Neural crest cell (in vitro differentiated cells): ENCODE data around the gene CCDC177. TPM values are rescaled to one million over a fixed set of nuclear protein-coding genes. Genes with fewer than 3 reads are reported as not detected.

Source experiments
- DNase-seq: peaks from one replicate; pipeline ENCODE4 v3.0.0; 2021; ENCODE audit warnings: low read depth, mixed read lengths, low spot score
- H3K27ac Mint-ChIP-seq: one replicate; pipeline ENCODE4 v1.8.0; 2021; ENCODE audit warnings: mild to moderate bottlenecking, mixed read lengths; ENCODE audit not compliant: unreplicated experiment
- H3K27me3 Mint-ChIP-seq: 2 replicates; pipeline ENCODE4 v1.8.0; 2021; ENCODE audit warnings: low read depth, mild to moderate bottlenecking, mixed read lengths
- H3K36me3 Mint-ChIP-seq: 2 replicates; pipeline ENCODE4 v1.8.0; 2021; ENCODE audit warnings: low read depth, mild to moderate bottlenecking, mixed read lengths
- H3K4me1 Mint-ChIP-seq: 2 replicates; pipeline ENCODE4 v1.8.0; 2021; ENCODE audit warnings: mixed read lengths
- H3K4me3 Mint-ChIP-seq: one replicate; pipeline ENCODE4 v1.8.0; 2021; ENCODE audit warnings: mild to moderate bottlenecking, mixed read lengths
- H3K9me3 Mint-ChIP-seq: 2 replicates; pipeline ENCODE4 v1.8.0; 2021; ENCODE audit warnings: mixed read lengths
- CTCF ChIP-seq: fragments of 200-600 bp; sonication (generic); conservative IDR thresholded peaks from 2 replicates; pipeline ENCODE4 v1.5.0; 2021; ENCODE audit warnings: antibody characterized with exemption, mild to moderate bottlenecking
- total RNA-seq: library from RNA; stranded (reverse); gene quantifications from 2 replicates; pipeline ENCODE4 v1.2.1, GENCODE V29; 2021

The CCDC177 gene
- total RNA-seq, 1 donor from 2014 or later = 7.7 TPM

GRCh38 chr14:69561893-69562292 is 12.8 kb downstream of the CCDC177 start:
- Mint-ChIP-seq H3K4me3 (no peak overlapping the region), H3K27me3 (peaks cover 23% of the 10 kb centered on the region), H3K36me3 (no peaks in the 10 kb centered on the region), H3K9me3 (no peaks in the 10 kb centered on the region), H3K4me1 (peaks cover 29% of the 10 kb centered on the region), H3K27ac (no peak overlapping the region)
- no peak for DNase-seq
- no peak for TF ChIP-seq CTCF

DNA sequence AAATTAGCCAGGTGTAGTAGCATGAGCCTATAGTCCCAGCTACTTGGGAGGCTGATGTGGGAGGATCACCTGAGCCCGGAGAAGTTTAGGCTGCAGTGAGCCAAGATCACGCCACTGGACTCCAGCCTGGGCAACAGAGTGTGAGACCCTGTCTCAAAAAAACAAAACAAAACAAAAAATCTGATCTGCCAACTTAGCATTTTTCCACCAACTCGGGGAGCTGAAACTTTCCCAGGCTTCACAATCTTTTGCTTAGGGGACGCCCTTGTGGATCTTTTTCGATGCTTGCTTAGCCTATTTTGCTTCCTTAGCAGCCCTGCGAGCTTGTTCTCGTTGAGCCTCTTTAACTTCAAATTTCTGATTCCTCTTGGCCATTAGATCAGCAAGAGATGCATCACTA is 13.8 kb downstream of the CCDC177 start:
- no peaks in the 10 kb centered on the region for H3K36me3 Mint-ChIP-seq
- H3K27ac Mint-ChIP-seq = no peak overlapping the region
- H3K9me3 Mint-ChIP-seq = no peaks in the 10 kb centered on the region
- DNase-seq = no peak
- TF ChIP-seq CTCF = no peak
- H3K27me3 Mint-ChIP-seq = peaks cover 13% of the 10 kb centered on the region
- peaks cover 29% of the 10 kb centered on the region for H3K4me1 Mint-ChIP-seq
- no peak overlapping the region for H3K4me3 Mint-ChIP-seq

- DNase-seq = peak; percentile 52
- H3K36me3 Mint-ChIP-seq = no peaks in the 10 kb centered on the region
- H3K4me1 Mint-ChIP-seq = peaks cover 29% of the 10 kb centered on the region
- peaks cover 5% of the 10 kb centered on the region for H3K27me3 Mint-ChIP-seq
- TF ChIP-seq CTCF = no peak
- peak overlapping the region; percentile 59 for H3K4me3 Mint-ChIP-seq
- H3K9me3 Mint-ChIP-seq = no peaks in the 10 kb centered on the region
- peak overlapping the region; percentile 93 for H3K27ac Mint-ChIP-seq
Measured at GRCh38 chr14:69559581-69560011, 15.1 kb downstream of the CCDC177 start.

GRCh38 chr14:69558774-69559173 is 15.9 kb downstream of the CCDC177 start:
- no peak overlapping the region for H3K4me3 Mint-ChIP-seq
- H3K4me1 Mint-ChIP-seq = peaks cover 29% of the 10 kb centered on the region
- H3K27me3 Mint-ChIP-seq = peaks cover 4% of the 10 kb centered on the region
- no peak for TF ChIP-seq CTCF
- DNase-seq = no peak
- H3K9me3 Mint-ChIP-seq = no peaks in the 10 kb centered on the region
- H3K36me3 Mint-ChIP-seq = no peaks in the 10 kb centered on the region
- H3K27ac Mint-ChIP-seq = no peak overlapping the region

DNA sequence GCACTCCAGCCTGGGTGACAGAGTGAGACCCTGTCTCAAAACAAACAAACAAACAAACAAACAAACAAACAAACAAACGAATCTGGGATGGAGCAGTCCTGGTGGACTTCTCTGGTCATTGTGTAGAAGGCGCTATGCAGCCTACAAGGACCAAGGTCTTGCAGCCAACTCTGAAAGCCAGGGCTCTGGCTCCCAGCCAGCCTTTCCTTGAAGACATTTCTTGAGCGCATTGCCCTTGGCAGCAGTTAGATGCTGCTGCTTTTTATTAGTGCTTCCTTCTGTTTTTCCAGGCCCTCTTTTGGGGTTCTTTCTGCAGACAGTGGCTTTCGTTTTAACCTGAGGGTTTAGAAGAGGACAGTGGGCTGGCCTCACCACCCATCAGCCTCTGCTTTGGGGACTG is 20.2 kb downstream of the CCDC177 start:
- no peaks in the 10 kb centered on the region for H3K36me3 Mint-ChIP-seq
- peaks cover 3% of the 10 kb centered on the region for H3K9me3 Mint-ChIP-seq
- TF ChIP-seq CTCF = no peak
- no peak overlapping the region for H3K4me3 Mint-ChIP-seq
- peaks cover 20% of the 10 kb centered on the region for H3K4me1 Mint-ChIP-seq
- no peak for DNase-seq
- no peak overlapping the region for H3K27ac Mint-ChIP-seq
- peaks cover 3% of the 10 kb centered on the region for H3K27me3 Mint-ChIP-seq

GRCh38 chr14:69553252-69553651 is 21.4 kb downstream of the CCDC177 start:
- no peak for TF ChIP-seq CTCF
- H3K27me3 Mint-ChIP-seq = peaks cover 3% of the 10 kb centered on the region
- no peaks in the 10 kb centered on the region for H3K36me3 Mint-ChIP-seq
- H3K4me1 Mint-ChIP-seq = peaks cover 11% of the 10 kb centered on the region
- peaks cover 3% of the 10 kb centered on the region for H3K9me3 Mint-ChIP-seq
- no peak overlapping the region for H3K27ac Mint-ChIP-seq
- no peak overlapping the region for H3K4me3 Mint-ChIP-seq
- DNase-seq = no peak
